H1 (cell line): ENCODE measurements around the gene TUBAL3. TPM values are rescaled to one million over a fixed set of nuclear protein-coding genes. Genes with fewer than 3 reads are reported as not detected.

Experiments
- CTCF ChIA-PET: fragments of 300-600 bp; sonication (Branson Sonifier 250); formaldehyde crosslinking; loops from one replicate; lab custom pipeline; 2021; ENCODE audit not compliant: partially characterized antibody; lab: Charles Lee
- POLR2A ChIA-PET: fragments of 300-600 bp; sonication (Branson Sonifier 250); formaldehyde crosslinking; loops from one replicate; lab custom pipeline; 2021; ENCODE audit warnings: inconsistent platforms; ENCODE audit not compliant: partially characterized antibody; lab: Charles Lee
- DNase-seq, 2 experiments: peaks; one replicate each; pipeline versions ENCODE4 v3.0.0 to v3.0.0-alpha.2; 2010 to 2022; ENCODE audit warnings: low spot score in 2 of 2, low read depth in 1 of 2, mixed read lengths in 1 of 2
- FAIRE-seq: peaks from 2 replicates; lab custom pipeline; 2011; peaks lifted over from hg19 to GRCh38; lab: Jason Lieb, UNC
- H2AFZ ChIP-seq: 2 replicates; pipeline ENCODE4 v1.8.1; 2012; ENCODE audit warnings: low read length, inconsistent platforms
- H2AK5ac ChIP-seq: 2 replicates; pipeline ENCODE4 v1.6.1; 2013; ENCODE audit warnings: low read depth, low read length
- H2BK120ac ChIP-seq: replicated peaks from 2 replicates; pipeline ENCODE3; 2013; ENCODE audit warnings: low read depth, low read length, inconsistent platforms
- H2BK12ac ChIP-seq: 2 replicates; pipeline ENCODE4 v1.6.1; 2013; ENCODE audit warnings: low read depth, low read length
- H2BK15ac ChIP-seq: 2 replicates; pipeline ENCODE4 v1.6.1; 2013; ENCODE audit warnings: low read length
- H2BK20ac ChIP-seq: 2 replicates; pipeline ENCODE4 v1.6.1; 2013; ENCODE audit warnings: low read length
- H2BK5ac ChIP-seq: 2 replicates; pipeline ENCODE4 v1.6.1; 2013; ENCODE audit warnings: low read depth, low read length
- H3K14ac ChIP-seq: 2 replicates; pipeline ENCODE4 v1.6.1; 2013; ENCODE audit warnings: inconsistent platforms; ENCODE audit not compliant: insufficient read length
- H3K18ac ChIP-seq: 2 replicates; pipeline ENCODE4 v1.6.1; 2013; ENCODE audit warnings: low read length; ENCODE audit errors: extremely low read depth
- H3K23ac ChIP-seq: 2 replicates; pipeline ENCODE4 v1.6.1; 2013; ENCODE audit warnings: inconsistent platforms; ENCODE audit not compliant: insufficient read length
- H3K23me2 ChIP-seq: 2 replicates; pipeline ENCODE4 v1.6.1; 2013; ENCODE audit warnings: low read depth, low read length
- H3K27ac ChIP-seq: 2 replicates; pipeline ENCODE4 v1.6.1; 2011; ENCODE audit warnings: low read depth, low read length, inconsistent platforms
- H3K27me3 ChIP-seq, 4 experiments: replicated peaks in 1 of 4; 1 replicate in 1 of 4; 2 replicates in 3 of 4; pipeline versions ENCODE4 v1.6.1 to v1.8.1; 2011 to 2013; ENCODE audit warnings: low read length in 3 of 4, mild to moderate bottlenecking in 3 of 4, inconsistent platforms in 2 of 4, mixed read lengths in 2 of 4, moderate library complexity in 1 of 4; ENCODE audit not compliant: control insufficient read depth in 3 of 4, insufficient read depth in 3 of 4; ENCODE audit errors: extremely low read depth in 1 of 4
- H3K36me3 ChIP-seq, 4 experiments: 2 replicates each; pipeline versions ENCODE4 v1.6.1 to v1.8.1; 2011 to 2013; ENCODE audit warnings: mild to moderate bottlenecking in 4 of 4, low read length in 3 of 4, moderate library complexity in 2 of 4, control low read depth in 1 of 4, inconsistent platforms in 1 of 4; ENCODE audit not compliant: insufficient read depth in 4 of 4, control insufficient read depth in 2 of 4
- H3K4ac ChIP-seq: replicated peaks from 2 replicates; pipeline ENCODE3; 2013; ENCODE audit warnings: low read length, low read depth, mixed read lengths, inconsistent platforms; ENCODE audit not compliant: insufficient read length
- H3K4me1 ChIP-seq, 4 experiments: replicated peaks in 1 of 4; 1 replicate in 1 of 4; 2 replicates in 3 of 4; pipeline versions ENCODE4 v1.6.1 to v1.8.1; 2011 to 2013; ENCODE audit warnings: low read length in 3 of 4, inconsistent platforms in 2 of 4, mixed read lengths in 1 of 4; ENCODE audit not compliant: insufficient read depth in 4 of 4, control insufficient read depth in 3 of 4
- H3K4me2 ChIP-seq, 2 experiments: 2 replicates each; pipeline versions ENCODE4 v1.6.1 to v1.8.1; 2011 to 2013; ENCODE audit warnings: low read depth in 2 of 2, low read length in 2 of 2, control low read depth in 1 of 2, inconsistent platforms in 1 of 2, mild to moderate bottlenecking in 1 of 2; ENCODE audit not compliant: insufficient read depth in 1 of 2
- H3K4me3 ChIP-seq, 4 experiments: fragments of 200-600, 300-600 bp in 1 of 4; sonication (generic), shearing (Covaris generic), sonication (Bioruptor Twin) in 1 of 4; 2 replicates each; pipeline versions ENCODE4 v1.5.1 to v1.8.1; 2011 to 2016; ENCODE audit warnings: low read length in 4 of 4, low read depth in 3 of 4, control low read depth in 2 of 4, inconsistent platforms in 2 of 4, mild to moderate bottlenecking in 2 of 4, mixed read lengths in 1 of 4, moderate library complexity in 1 of 4; ENCODE audit not compliant: insufficient read depth in 2 of 4; ENCODE audit errors: extremely low read depth in 1 of 4
- H3K56ac ChIP-seq: replicated peaks from 2 replicates; pipeline ENCODE3; 2013; ENCODE audit warnings: low read depth, mild to moderate bottlenecking, mixed read lengths, low read length, inconsistent platforms; ENCODE audit not compliant: insufficient read length
- H3K79me1 ChIP-seq: 2 replicates; pipeline ENCODE4 v1.6.1; 2013; ENCODE audit warnings: low read depth, low read length, control low read depth
- H3K79me2 ChIP-seq, 2 experiments: 2 replicates each; pipeline versions ENCODE4 v1.6.1 to v1.8.1; 2012 to 2013; ENCODE audit warnings: low read length in 2 of 2, mild to moderate bottlenecking in 2 of 2, inconsistent platforms in 1 of 2; ENCODE audit not compliant: insufficient read depth in 2 of 2, control insufficient read depth in 1 of 2
- H3K9ac ChIP-seq, 4 experiments: replicated peaks in 1 of 4; 1 replicate in 1 of 4; 2 replicates in 3 of 4; pipeline versions ENCODE4 v1.6.1 to v1.8.1; 2011 to 2013; ENCODE audit warnings: low read depth in 3 of 4, low read length in 3 of 4, control low read depth in 2 of 4, mild to moderate bottlenecking in 2 of 4, moderate library complexity in 2 of 4, inconsistent platforms in 1 of 4; ENCODE audit errors: extremely low read depth in 1 of 4
- H3K9me3 ChIP-seq, 2 experiments: 2 replicates each; pipeline versions ENCODE4 v1.6.1 to v1.8.1; 2012 to 2013; ENCODE audit warnings: mild to moderate bottlenecking in 2 of 2, moderate library complexity in 2 of 2, control low read depth in 1 of 2, inconsistent platforms in 1 of 2, low read depth in 1 of 2, low read length in 1 of 2, mixed read lengths in 1 of 2; ENCODE audit not compliant: insufficient read depth in 2 of 2
- H4K20me1 ChIP-seq, 2 experiments: replicated peaks in 1 of 2; 2 replicates each; pipeline versions ENCODE3 to v1.8.1; 2011 to 2013; ENCODE audit warnings: inconsistent platforms in 2 of 2, low read length in 2 of 2, mild to moderate bottlenecking in 1 of 2; ENCODE audit not compliant: insufficient read depth in 2 of 2, control insufficient read depth in 1 of 2
- H4K5ac ChIP-seq: 2 replicates; pipeline ENCODE4 v1.6.1; 2013; ENCODE audit warnings: low read length, low read depth, mixed read lengths, inconsistent platforms; ENCODE audit not compliant: insufficient read length
- H4K8ac ChIP-seq: 2 replicates; pipeline ENCODE4 v1.8.0; 2013; ENCODE audit warnings: mild to moderate bottlenecking, moderate library complexity, low read length, inconsistent platforms; ENCODE audit not compliant: insufficient read depth; ENCODE audit errors: extremely low read depth
- H4K91ac ChIP-seq: replicated peaks from 2 replicates; pipeline ENCODE3; 2013; ENCODE audit warnings: low read length, mixed read lengths, inconsistent platforms; ENCODE audit not compliant: insufficient read length
- NANOG ChIP-seq: IDR thresholded peaks from 2 replicates; pipeline ENCODE4 v1.6.1; 2011; ENCODE audit warnings: low read length, low read depth, mild to moderate bottlenecking, inconsistent platforms; ENCODE audit not compliant: insufficient read depth, poor library complexity, severe bottlenecking
- WGBS, 2 experiments: shearing (Covaris generic) in 1 of 2; methylation state at CpG; one replicate each; pipeline versions ENCODE4 v1.1.6 to v1.1.7; 2013 to 2015; ENCODE audit warnings: low lambda C conversion rate in 2 of 2, mixed read lengths in 2 of 2, inconsistent platforms in 1 of 2, low coverage in 1 of 2, missing lambda C conversion rate in 1 of 2; ENCODE audit not compliant: insufficient replicate concordance in 2 of 2, insufficient coverage in 1 of 2, insufficient read length in 1 of 2; ENCODE audit errors: extremely low coverage in 1 of 2, missing lambda C conversion rate in 1 of 2; 5-methylcytosine and 5-hydroxymethylcytosine counted together
- polyA plus RNA-seq, 7 experiments: library from polyadenylated mRNA; depleted of rRNA in 3 of 7; stranded (reverse) in 5 of 7; unstranded in 2 of 7; fragments of >200 nt in 5 of 7; fragments of 200-250 nt in 2 of 7; gene quantifications; 1 replicate in 5 of 7; 2 replicates in 1 of 7; 4 replicates in 1 of 7; pipeline versions ENCODE4 v1.2.1 to v1.2.3, GENCODE V29; 2011 to 2013; ENCODE audit warnings: missing spikeins in 2 of 7, mixed read lengths in 2 of 7
- total RNA-seq: library from RNA; stranded (reverse); fragmentation: NEBNext Ultra II Directional; extraction: Animal tissue kit (Norgen Biotek cat#: 25700); gene quantifications from 2 replicates; pipeline ENCODE4 v1.2.1, GENCODE V29; 2021

TUBAL3 gene
- total and polyA plus RNA-seq, 2 of the 8 experiments (the other 6 are each of a cell fraction or from before 2014, with no cell fraction given): 0.17 TPM; not detected in 1

- no peak overlapping the region for H3K27ac ChIP-seq
- H3K79me2 ChIP-seq: peaks cover 0 to 55% of the 10 kb centered on the region in 2 experiments; a peak in 3 of 4 replicates
- no peak overlapping the region for H2BK15ac ChIP-seq
- no peak overlapping the region for H4K8ac ChIP-seq
- no peak overlapping the region for H3K4ac ChIP-seq
- no peak overlapping the region for H3K56ac ChIP-seq
- no peak overlapping the region for H2AFZ ChIP-seq
- 50% methylated on average over 3 of the region's 3 CpGs; no CpG with 5 or more reads in 1 of the 2 experiments for WGBS, 2 experiments
- H2BK120ac ChIP-seq: no peak overlapping the region
- H4K20me1 ChIP-seq: no peaks in the 10 kb centered on the region
- H3K79me1 ChIP-seq: no peaks in the 10 kb centered on the region
- DNase-seq (no peak), FAIRE-seq (no peak)
- H3K18ac ChIP-seq: no peak overlapping the region
- H3K4me2 ChIP-seq: peak overlapping the region; percentile 74
- H3K36me3 ChIP-seq: peaks cover 0 to 4% (median 1%) of the 10 kb centered on the region in 4 experiments; a peak in 2 of 8 replicates
- POLR2A ChIA-PET: interaction anchor here (1.0 to 3.2 kb wide), 26 partner anchors 8 to 245 kb away, joined by 3 to 44 read pairs (median 5); partner anchors contain the start of genes NET1 and TASOR2
- no peak overlapping the region for H2BK12ac ChIP-seq
- H3K4me1 ChIP-seq: peaks cover 2 to 3% (median 2%) of the 10 kb centered on the region in 4 experiments; a peak in 4 of 7 replicates
- no peak overlapping the region for H2BK20ac ChIP-seq
- no peaks in the 10 kb centered on the region for H3K9me3 ChIP-seq
- peak overlapping the region; percentile 19 to 62 (median 46); a peak in 7 of 8 replicates for H3K4me3 ChIP-seq
- CTCF ChIA-PET: interaction anchor here (0.6 to 11.1 kb wide), 9 partner anchors 13 to 179 kb away, joined by 3 to 200 read pairs (median 3); no protein-coding TSS in a partner anchor
- H3K23ac ChIP-seq: no peak overlapping the region
- H2BK5ac ChIP-seq: no peak overlapping the region
- no peak overlapping the region for H2AK5ac ChIP-seq
- H4K91ac ChIP-seq: no peak overlapping the region
- peak overlapping the region in 1 of 4 experiments; percentile 34; a peak in 1 of 7 replicates for H3K9ac ChIP-seq
- H3K23me2 ChIP-seq: peaks cover 2% of the 10 kb centered on the region; the same call in 1 of the 2 replicates
- no peak for TF ChIP-seq NANOG
- no peak overlapping the region for H4K5ac ChIP-seq
- no peak overlapping the region for H3K14ac ChIP-seq
- no peaks in the 10 kb centered on the region for H3K27me3 ChIP-seq
These were observed 42.4 kb upstream of the TUBAL3 start for GRCh38 chr10:5447056-5447455.
